Kidney (tissue), 14 donors: ENCODE data around the gene TMEM271. TPM values are rescaled to one million over a fixed set of nuclear protein-coding genes. Genes with fewer than 3 reads are reported as not detected.

Experiments used
- DNase-seq, 5 donors: peaks; one replicate each; pipeline ENCODE4 v3.0.0-alpha.2; 2013 to 2020
- FAIRE-seq: peaks from 2 replicates; lab custom pipeline; 2012; peaks lifted over from hg19 to GRCh38; lab: Jason Lieb, UNC
- H3K27ac ChIP-seq, 2 donors: one replicate each; pipeline ENCODE4 v1.7.0; 2013; ENCODE audit warnings: low read depth in 2 of 2, low read length in 2 of 2, inconsistent platforms in 1 of 2
- H3K27me3 ChIP-seq: one replicate; pipeline ENCODE4 v1.7.1; 2013; ENCODE audit warnings: low read length, inconsistent platforms; ENCODE audit not compliant: control insufficient read depth, insufficient read depth
- H3K36me3 ChIP-seq, 3 donors: one replicate each; pipeline versions ENCODE4 v1.7.0 to v1.7.1; 2013; ENCODE audit warnings: low read length in 3 of 3, control low read depth in 1 of 3, inconsistent platforms in 1 of 3; ENCODE audit not compliant: insufficient read depth in 3 of 3, control insufficient read depth in 2 of 3
- H3K4me1 ChIP-seq, 3 donors: one replicate each; pipeline versions ENCODE4 v1.7.0 to v1.7.1; 2013; ENCODE audit warnings: low read length in 3 of 3, inconsistent platforms in 1 of 3, low read depth in 1 of 3; ENCODE audit not compliant: control insufficient read depth in 2 of 3, insufficient read depth in 2 of 3
- H3K4me3 ChIP-seq, 3 donors: one replicate each; pipeline versions ENCODE4 v1.7.0 to v1.8.1; 2013; ENCODE audit warnings: low read length in 3 of 3, control low read depth in 1 of 3, inconsistent platforms in 1 of 3
- H3K9ac ChIP-seq, 3 donors: one replicate each; pipeline versions ENCODE4 v1.7.0 to v1.7.1; 2013; ENCODE audit warnings: low read length in 3 of 3, control low read depth in 1 of 3, inconsistent platforms in 1 of 3
- H3K9me3 ChIP-seq, 3 donors: one replicate each; pipeline versions ENCODE4 v1.7.0 to v1.7.1; 2013; ENCODE audit warnings: low read length in 3 of 3, control low read depth in 1 of 3, inconsistent platforms in 1 of 3; ENCODE audit not compliant: control insufficient read depth in 2 of 3, insufficient read depth in 1 of 3
- CTCF ChIP-seq: IDR thresholded peaks from 3 replicates; pipeline ENCODE4 v1.5.1; 2012; ENCODE audit warnings: mild to moderate bottlenecking, moderate library complexity, borderline replicate concordance; ENCODE audit not compliant: insufficient read depth; ENCODE audit errors: extremely low read depth
- intact Hi-C: fragments of 100-400 bp; cut with DNase I; formaldehyde crosslinking; loops from one replicate; pipeline ENCODE4 v1.11.1; 2022
- polyA plus RNA-seq: library from polyadenylated mRNA; stranded (reverse); fragments of 350-450 nt; fragmentation: Illumina TruSeq; extraction: RNeasy Lipid Tissue Mini Kit (QIAGEN cat#74804); gene quantifications from one replicate; pipeline ENCODE4 v1.2.3, GENCODE V29; 2014; ENCODE audit warnings: low read depth, low replicate concordance; ENCODE audit not compliant: insufficient read depth
- total RNA-seq: library from RNA; stranded (reverse); fragmentation: NEBNext Ultra II Directional; extraction: Animal tissue kit (Norgen Biotek cat#: 25700); gene quantifications from one replicate; pipeline ENCODE4 v1.2.1, GENCODE V29; 2021
- donor health status: control.
- donor health status: control.
- donor health status: control.
- donor health status: control.
- donor health status: control.
- donor health status: DM: yes; HTN: yes; CAD: no.
- donor health status: Normal renal cell carcinoma (clear cell type).

The TMEM271 gene
- total and polyA plus RNA-seq, 2 donors from 2014 or later = not detected

DNA sequence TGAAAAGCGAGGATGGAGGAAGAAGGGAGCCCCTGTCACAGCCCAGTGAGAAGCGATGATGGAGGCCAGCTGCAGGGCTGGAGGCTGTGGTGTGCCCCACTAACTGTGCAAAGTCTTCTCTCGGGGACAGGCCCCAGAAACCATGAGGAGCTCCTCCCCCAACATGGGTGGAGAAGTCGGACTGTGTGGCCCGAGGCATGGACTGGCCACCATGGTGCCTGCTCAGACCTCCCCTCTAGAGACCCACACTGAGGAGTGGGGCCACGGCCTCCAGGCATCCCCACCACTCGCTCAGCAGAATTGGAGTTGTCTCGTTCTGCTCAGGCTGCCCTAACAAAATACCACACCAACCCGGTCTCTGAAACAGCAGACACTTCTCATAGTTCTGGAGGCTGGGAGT, 37.0 kb upstream of the TMEM271 start:
- Histone ChIP-seq H3K9me3 (no peaks in the 10 kb centered on the region), H3K27ac (no peak overlapping the region), H3K27me3 (no peaks in the 10 kb centered on the region), H3K9ac (no peak overlapping the region), H3K36me3 (no peaks in the 10 kb centered on the region), H3K4me3 (no peak overlapping the region), H3K4me1 (no peaks in the 10 kb centered on the region)
- no peak for FAIRE-seq
- no peak for TF ChIP-seq CTCF
- intact Hi-C loops = no loop called here
- DNase-seq = no peak

DNA sequence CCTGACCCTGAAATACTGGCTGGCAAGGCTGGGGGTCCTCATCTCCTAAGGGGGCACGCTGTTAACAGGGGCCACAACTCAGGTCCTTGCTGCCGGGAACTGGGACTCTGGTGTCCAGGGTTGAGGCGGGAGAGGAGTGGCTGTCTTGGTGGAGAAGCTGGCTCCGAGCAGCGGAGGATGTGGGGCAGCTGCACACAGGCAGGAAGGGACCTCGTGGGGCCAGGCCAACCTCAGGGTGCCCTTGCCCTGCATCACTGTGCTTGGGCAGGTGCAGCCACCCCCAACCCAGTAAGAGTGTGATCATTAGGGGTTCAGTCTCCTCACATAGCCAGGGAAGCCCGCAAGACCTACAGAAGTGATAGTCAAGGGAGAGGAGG, 36.6 kb upstream of the TMEM271 start:
- no peaks in the 10 kb centered on the region for H3K4me1 ChIP-seq
- H3K27me3 ChIP-seq = no peaks in the 10 kb centered on the region
- TF ChIP-seq CTCF = no peak
- H3K9ac ChIP-seq = no peak overlapping the region
- DNase-seq (no peak), FAIRE-seq (no peak)
- no peak overlapping the region for H3K27ac ChIP-seq
- no peaks in the 10 kb centered on the region for H3K9me3 ChIP-seq
- H3K36me3 ChIP-seq = no peaks in the 10 kb centered on the region
- intact Hi-C loops = no loop called here
- no peak overlapping the region for H3K4me3 ChIP-seq

GRCh38 chr4:612052-612748, 36.1 kb upstream of the TMEM271 start:
- H3K36me3 ChIP-seq = no peaks in the 10 kb centered on the region
- DNase-seq = peak in 2 of 5 donors; percentile 8 to 65
- no peaks in the 10 kb centered on the region for H3K27me3 ChIP-seq
- FAIRE-seq = no peak
- no peak overlapping the region for H3K9ac ChIP-seq
- H3K27ac ChIP-seq = no peak overlapping the region
- no peak overlapping the region for H3K4me3 ChIP-seq
- TF ChIP-seq CTCF = no peak
- H3K9me3 ChIP-seq = no peaks in the 10 kb centered on the region
- intact Hi-C loops = no loop called here
- H3K4me1 ChIP-seq = no peaks in the 10 kb centered on the region
